Prostate gland (tissue), 2 donors: ENCODE results near the gene GLRA3.

Source experiments
- POLR2A ChIP-seq: fragments of 450-650 bp; IDR thresholded peaks from one replicate; pipeline ENCODE4 v1.6.1; 2016; ENCODE audit warnings: antibody characterized with exemption, mild to moderate bottlenecking
- POLR2AphosphoS5 ChIP-seq: sonication (generic); formaldehyde crosslinking; IDR thresholded peaks from one replicate; pipeline ENCODE4 v1.6.1; 2017; ENCODE audit warnings: antibody characterized with exemption
- TF ChIP-seq, protein P1 (sequence below), 4 experiments: fragments of 200-600 bp in 2 of 4; fragments of 450-650 bp in 2 of 4; sonication (generic) in 2 of 4; IDR thresholded peaks; 1 replicate in 3 of 4; 2 replicates in 1 of 4; pipeline ENCODE4 v1.5.1; 2016 to 2019; ENCODE audit warnings: antibody characterized with exemption in 4 of 4, mild to moderate bottlenecking in 2 of 4, moderate library complexity in 2 of 4

DNA sequence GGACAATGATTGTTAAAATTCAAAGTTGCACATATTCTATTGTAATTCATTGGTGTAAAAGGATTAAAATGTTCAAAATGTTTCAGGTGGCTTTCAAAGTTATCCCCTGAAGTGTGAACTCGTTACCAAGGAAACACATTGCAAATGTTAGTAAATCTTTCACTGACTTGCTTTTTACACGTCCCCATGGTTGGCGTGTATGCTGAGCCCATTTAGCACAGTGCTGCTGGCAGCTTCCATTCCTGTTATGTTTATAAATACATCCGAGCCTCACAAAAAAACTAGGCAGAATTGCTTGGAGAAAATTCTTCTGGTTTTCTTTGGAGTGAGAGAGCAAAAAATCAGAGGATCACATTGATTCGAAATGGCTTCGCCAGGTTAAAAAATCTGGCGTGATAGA is 200.9 kb downstream of the GLRA3 start:
- TF ChIP-seq, protein P1, sequence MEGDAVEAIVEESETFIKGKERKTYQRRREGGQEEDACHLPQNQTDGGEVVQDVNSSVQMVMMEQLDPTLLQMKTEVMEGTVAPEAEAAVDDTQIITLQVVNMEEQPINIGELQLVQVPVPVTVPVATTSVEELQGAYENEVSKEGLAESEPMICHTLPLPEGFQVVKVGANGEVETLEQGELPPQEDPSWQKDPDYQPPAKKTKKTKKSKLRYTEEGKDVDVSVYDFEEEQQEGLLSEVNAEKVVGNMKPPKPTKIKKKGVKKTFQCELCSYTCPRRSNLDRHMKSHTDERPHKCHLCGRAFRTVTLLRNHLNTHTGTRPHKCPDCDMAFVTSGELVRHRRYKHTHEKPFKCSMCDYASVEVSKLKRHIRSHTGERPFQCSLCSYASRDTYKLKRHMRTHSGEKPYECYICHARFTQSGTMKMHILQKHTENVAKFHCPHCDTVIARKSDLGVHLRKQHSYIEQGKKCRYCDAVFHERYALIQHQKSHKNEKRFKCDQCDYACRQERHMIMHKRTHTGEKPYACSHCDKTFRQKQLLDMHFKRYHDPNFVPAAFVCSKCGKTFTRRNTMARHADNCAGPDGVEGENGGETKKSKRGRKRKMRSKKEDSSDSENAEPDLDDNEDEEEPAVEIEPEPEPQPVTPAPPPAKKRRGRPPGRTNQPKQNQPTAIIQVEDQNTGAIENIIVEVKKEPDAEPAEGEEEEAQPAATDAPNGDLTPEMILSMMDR (IDR thresholded peaks at IDR 0.05), result no peak
- TF ChIP-seq POLR2A, result no peak
- TF ChIP-seq POLR2AphosphoS5, result no peak
